HL-60 (cell line): Measurements from ENCODE around the gene MYD88.
A peak's percentile ranks its signal among the peaks of the same experiment; 100 is the strongest.

Source experiments
- DNase-seq, 2 experiments: peaks; one replicate each; pipeline ENCODE4 v3.0.0-alpha.2; 2010 to 2020; ENCODE audit warnings: low read depth in 1 of 2, low spot score in 1 of 2
- H3K27ac ChIP-seq: fragments of 250-450 bp; sonication (Bioruptor Pico); replicated peaks from 2 replicates; pipeline ENCODE4 v1.5.1; 2020; ENCODE audit warnings: mild to moderate bottlenecking, moderate library complexity
- H3K27me3 ChIP-seq: fragments of 250-450 bp; sonication (Bioruptor Pico); 2 replicates; pipeline ENCODE4 v1.5.1; 2021; ENCODE audit warnings: mild to moderate bottlenecking, moderate library complexity; ENCODE audit not compliant: insufficient read depth, poor library complexity, severe bottlenecking
- H3K4me3 ChIP-seq: replicated peaks from 2 replicates; pipeline ENCODE4 v1.5.1; 2011; ENCODE audit warnings: mild to moderate bottlenecking, control low read depth, low read length; ENCODE audit not compliant: insufficient read depth
- GABPA ChIP-seq: IDR thresholded peaks from 2 replicates; pipeline ENCODE4 v1.6.1; 2012; ENCODE audit warnings: low read depth
- POLR2AphosphoS5 ChIP-seq: IDR thresholded peaks from 2 replicates; pipeline ENCODE4 v1.6.1; 2012; ENCODE audit warnings: low read depth
- REST ChIP-seq: IDR thresholded peaks from 2 replicates; pipeline ENCODE4 v1.6.1; 2012; ENCODE audit warnings: low read depth; ENCODE audit not compliant: insufficient replicate concordance
- SPI1 ChIP-seq: IDR thresholded peaks from 2 replicates; pipeline ENCODE4 v1.6.1; 2012; ENCODE audit warnings: low read depth, mild to moderate bottlenecking, borderline replicate concordance
- TF ChIP-seq, protein P1 (sequence below): IDR thresholded peaks from one replicate; pipeline ENCODE4 v1.5.1; 2011; ENCODE audit warnings: low read length, control low read depth, inconsistent platforms; ENCODE audit not compliant: insufficient read depth

The MYD88 gene

GRCh38 chr3:38136777-38137614 lies 1.5 kb upstream of the MYD88 start, which contains the start of gene ACAA1:
Gene ACAA1 (minus strand): TSS chr3:38137127. CDS start chr3:38137035, 92 bp downstream.
- TF ChIP-seq GABPA (no peak), REST (peak; percentile 30), POLR2AphosphoS5 (no peak; the same call in 1 of the 2 replicates), SPI1 (peak; percentile 4; the same call in 1 of the 2 replicates)
- TF ChIP-seq, protein P1, sequence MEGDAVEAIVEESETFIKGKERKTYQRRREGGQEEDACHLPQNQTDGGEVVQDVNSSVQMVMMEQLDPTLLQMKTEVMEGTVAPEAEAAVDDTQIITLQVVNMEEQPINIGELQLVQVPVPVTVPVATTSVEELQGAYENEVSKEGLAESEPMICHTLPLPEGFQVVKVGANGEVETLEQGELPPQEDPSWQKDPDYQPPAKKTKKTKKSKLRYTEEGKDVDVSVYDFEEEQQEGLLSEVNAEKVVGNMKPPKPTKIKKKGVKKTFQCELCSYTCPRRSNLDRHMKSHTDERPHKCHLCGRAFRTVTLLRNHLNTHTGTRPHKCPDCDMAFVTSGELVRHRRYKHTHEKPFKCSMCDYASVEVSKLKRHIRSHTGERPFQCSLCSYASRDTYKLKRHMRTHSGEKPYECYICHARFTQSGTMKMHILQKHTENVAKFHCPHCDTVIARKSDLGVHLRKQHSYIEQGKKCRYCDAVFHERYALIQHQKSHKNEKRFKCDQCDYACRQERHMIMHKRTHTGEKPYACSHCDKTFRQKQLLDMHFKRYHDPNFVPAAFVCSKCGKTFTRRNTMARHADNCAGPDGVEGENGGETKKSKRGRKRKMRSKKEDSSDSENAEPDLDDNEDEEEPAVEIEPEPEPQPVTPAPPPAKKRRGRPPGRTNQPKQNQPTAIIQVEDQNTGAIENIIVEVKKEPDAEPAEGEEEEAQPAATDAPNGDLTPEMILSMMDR, result no peak
- Histone ChIP-seq H3K27ac (peak within 1 kb of the TSS; percentile 71), H3K4me3 (peak within 1 kb of the TSS; percentile 77), H3K27me3 (no peaks in the 10 kb centered on the region)
- DNase-seq, result peak; percentile 94 to 99

DNA sequence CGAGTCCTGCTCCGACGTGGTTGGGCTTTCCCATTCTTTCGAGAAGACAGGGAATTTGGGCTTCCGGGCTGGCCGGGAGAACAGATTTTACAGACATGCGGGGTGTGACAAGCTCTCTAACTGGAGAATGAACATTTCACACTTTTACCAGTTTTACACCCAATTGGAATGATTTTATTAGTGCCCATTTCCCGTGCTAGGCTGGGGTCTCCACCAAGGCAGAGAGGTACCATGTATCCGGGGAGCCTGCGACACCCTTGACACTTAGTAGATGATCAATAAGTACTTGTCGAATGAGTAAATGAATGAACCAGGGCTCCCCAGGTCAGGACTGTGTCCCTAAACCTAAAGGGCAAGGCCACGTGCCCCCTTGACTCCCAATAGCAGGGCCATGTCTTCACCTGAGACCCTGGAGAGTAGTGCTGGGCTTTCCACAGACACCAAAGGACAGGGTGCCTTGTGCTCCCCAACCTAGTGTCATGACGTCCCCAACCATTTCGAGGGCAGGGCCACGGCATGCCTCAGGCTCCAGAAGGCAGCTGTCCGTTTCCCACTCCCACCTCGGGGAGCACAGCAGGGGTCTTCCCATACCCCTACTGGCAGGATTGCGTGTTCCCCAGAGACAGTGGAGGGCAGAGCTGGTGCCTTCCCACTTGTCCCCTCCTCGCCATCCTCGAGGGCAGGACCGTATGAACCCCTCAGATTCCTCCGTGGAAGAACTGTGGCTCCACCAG lies 679 bp upstream of the MYD88 start:
- TF ChIP-seq, protein P1, result no peak
- no peak for TF ChIP-seq POLR2AphosphoS5
- no peak for TF ChIP-seq SPI1
- no peak for TF ChIP-seq GABPA
- TF ChIP-seq REST, result no peak
- peak overlapping the region; percentile 77 for H3K4me3 ChIP-seq
- no peak for DNase-seq
- peak overlapping the region; percentile 77 for H3K27ac ChIP-seq
- H3K27me3 ChIP-seq, result no peaks in the 10 kb centered on the region

DNA sequence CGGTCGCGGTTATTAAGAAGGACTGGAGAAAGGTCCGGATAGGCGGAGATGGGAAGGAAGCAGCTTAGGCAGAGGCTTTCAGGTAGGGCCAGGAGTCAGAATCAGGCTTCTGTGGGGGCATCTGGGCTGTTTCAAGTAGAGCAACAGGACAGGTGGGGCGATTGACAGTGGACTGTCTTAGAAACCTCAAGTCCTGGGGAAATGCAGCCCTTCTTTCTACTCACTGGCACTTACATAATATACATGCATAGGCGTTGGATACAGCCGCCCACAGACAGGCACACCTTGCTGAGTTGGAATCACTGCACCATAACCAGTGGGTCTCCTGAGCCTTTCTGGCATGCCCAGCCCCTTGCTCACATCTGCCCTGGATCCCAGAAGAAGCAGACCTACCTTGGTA lies 730 bp downstream of the MYD88 start:
- Histone ChIP-seq H3K4me3 (peak overlapping the region; percentile 77), H3K27me3 (no peaks in the 10 kb centered on the region), H3K27ac (peak overlapping the region; percentile 77)
- DNase-seq, result no peak
- TF ChIP-seq GABPA (no peak), SPI1 (no peak), REST (no peak), POLR2AphosphoS5 (no peak)
- TF ChIP-seq, protein P1, result no peak
